K562 (cell line): ENCODE results near the gene SLC25A45. TPM values are rescaled to one million over a fixed set of nuclear protein-coding genes. Genes with fewer than 3 reads are reported as not detected.

Experiments used
- CAMTA2 ChIP-seq: fragments of 250-450 bp; sonication (Bioruptor Pico); conservative IDR thresholded peaks from 2 replicates; pipeline ENCODE4 v1.5.1; 2022
- E2F5 ChIP-seq: sonication (generic); formaldehyde crosslinking; IDR thresholded peaks from 2 replicates; pipeline ENCODE4 v1.8.0; 2022; ENCODE audit warnings: mild to moderate bottlenecking, missing genetic modification reagents
- ELF4 ChIP-seq: fragments of 450-650 bp; formaldehyde crosslinking; IDR thresholded peaks from 2 replicates; pipeline ENCODE4 v1.4.0; 2022; ENCODE audit warnings: missing genetic modification characterization
- FOXA3 ChIP-seq, 2 experiments: fragments of 450-650 bp in 1 of 2; sonication (generic) in 1 of 2; formaldehyde crosslinking; IDR thresholded peaks in 1 of 2; conservative IDR thresholded peaks in 1 of 2; 2 replicates each; pipeline versions ENCODE4 v1.4.0 to v1.8.0; 2020 to 2022; ENCODE audit warnings: mild to moderate bottlenecking in 2 of 2, missing genetic modification reagents in 1 of 2
- MIER1 ChIP-seq: fragments of 450-650 bp; IDR thresholded peaks from 2 replicates; pipeline ENCODE4 v1.6.1; 2016; ENCODE audit warnings: antibody characterized with exemption, mild to moderate bottlenecking, low read depth
- MTA1 ChIP-seq: fragments of 450-650 bp; IDR thresholded peaks from 2 replicates; pipeline ENCODE4 v1.6.1; 2017; ENCODE audit warnings: borderline replicate concordance
- REST ChIP-seq, 2 experiments: fragments of 450-650 bp; formaldehyde crosslinking in 1 of 2; IDR thresholded peaks; 2 replicates each; pipeline versions ENCODE4 v1.4.0 to v1.6.1; 2014 to 2020; ENCODE audit warnings: mild to moderate bottlenecking in 2 of 2, borderline replicate concordance in 1 of 2, low read depth in 1 of 2
- TBP ChIP-seq: optimal IDR thresholded peaks from 2 replicates; pipeline ENCODE3; 2011; ENCODE audit warnings: low read depth, low read length, improper control_type of control experiment
- TRIM24 ChIP-seq, 2 experiments: fragments of 450-650 bp; IDR thresholded peaks; 2 replicates each; pipeline ENCODE4 v1.6.1; 2016
- YY1 ChIP-seq, 3 experiments: IDR thresholded peaks; 2 replicates each; pipeline ENCODE4 v1.6.1; 2011; ENCODE audit warnings: low read length in 2 of 3, mild to moderate bottlenecking in 2 of 3, moderate library complexity in 2 of 3, borderline replicate concordance in 1 of 3, control low read depth in 1 of 3, low read depth in 1 of 3; ENCODE audit not compliant: insufficient read depth in 3 of 3, insufficient replicate concordance in 2 of 3, control insufficient read depth in 1 of 3, insufficient read length in 1 of 3; ENCODE audit errors: extremely low read depth in 1 of 3
- ZFP1 ChIP-seq: fragments of 450-650 bp; formaldehyde crosslinking; IDR thresholded peaks from 2 replicates; pipeline ENCODE4 v1.4.0; 2020; ENCODE audit warnings: mild to moderate bottlenecking, mixed read lengths
- ZFP91 ChIP-seq: sonication (generic); formaldehyde crosslinking; IDR thresholded peaks from 2 replicates; pipeline ENCODE4 v1.8.0; 2022; ENCODE audit warnings: mild to moderate bottlenecking, missing genetic modification reagents
- ZNF445 ChIP-seq: fragments of 250-450 bp; sonication (Bioruptor Pico); IDR thresholded peaks from 2 replicates; pipeline ENCODE4 v1.4.0; 2020; ENCODE audit warnings: low read depth, mild to moderate bottlenecking, moderate library complexity
- polyA plus RNA-seq, 8 experiments: library from polyadenylated mRNA; depleted of rRNA in 4 of 8; stranded (reverse) in 5 of 8; unstranded in 3 of 8; fragments of >200 nt; fragmentation: Nextera tagmentation in 2 of 8; fragmentation: Illumina TruSeq in 1 of 8; extraction: Ambion mirVana in 2 of 8; extraction: Trizol in 1 of 8; gene quantifications; 2 replicates each; pipeline versions ENCODE4 v1.2.1 to v1.2.3, GENCODE V29; 2011 to 2014; ENCODE audit warnings: inconsistent platforms in 1 of 8, missing spikeins in 1 of 8
- total RNA-seq, 7 experiments: library from RNA; depleted of rRNA in 6 of 7; stranded (reverse); fragments of >200 nt in 6 of 7; fragmentation: Illumina TruSeq in 2 of 7; extraction: Trizol in 2 of 7; gene quantifications; 2 replicates each; pipeline versions ENCODE4 v1.2.1 to v1.2.3, GENCODE V29; 2011 to 2021; ENCODE audit warnings: low replicate concordance in 1 of 7

Gene SLC25A45
- total and polyA plus RNA-seq, 9 of the 15 experiments (the other 6 are each of a cell fraction or from before 2014, with no cell fraction given) = 0.15 to 2.3 (median 0.68) TPM

- TF ChIP-seq YY1 (IDR thresholded peaks at IDR 0.05; ENCODE audit: borderline replicate concordance in 1 of 3, control insufficient read depth in 1 of 3, extremely low read depth in 1 of 3, insufficient read depth in 3 of 3, insufficient read length in 1 of 3, insufficient replicate concordance in 2 of 3, low read depth in 1 of 3, low read length in 2 of 3) (no peak), FOXA3 (CRISPR knock-in tag; conservative IDR thresholded peaks at IDR 0.05 in 1 of 2, IDR thresholded peaks at IDR 0.05 in 1 of 2) (no peak), REST (IDR thresholded peaks at IDR 0.05; ENCODE audit: borderline replicate concordance) (peak; percentile 9; the same call in 1 of the 2 replicates), REST (CRISPR knock-in tag; IDR thresholded peaks at IDR 0.05; ENCODE audit: low read depth) (no peak), ZFP91 (no peak), MTA1 (no peak), ZNF445 (CRISPR knock-in tag) (no peak), TRIM24 (IDR thresholded peaks at IDR 0.05) (peak; percentile 40 to 59; a peak in 2 of 4 replicates), E2F5 (CRISPR knock-in tag) (no peak), ZFP1 (CRISPR knock-in tag) (0 out of 2 replicates have a peak, but pooled peaks have one; percentile 9), CAMTA2 (CRISPR knock-in tag) (0 out of 2 replicates have a peak, but pooled peaks have one; percentile 32), MIER1 (0 out of 2 replicates have a peak, but pooled peaks have one; percentile 35), TBP (no peak), ELF4 (CRISPR knock-in tag) (peak; percentile 91)
These were observed 46.7 kb upstream of the SLC25A45 start (continued) for GRCh38 chr11:65429068-65429681.
